Activated CD8-positive, alpha-beta memory T cell treated with anti-CD3 and anti-CD28 coated beads, Interleukin-2, amount 50 U/mL, for 48 hours (primary cell): ENCODE measurements around the gene FAM151B.
"Not testable (repeated sequence)": the region's sequence is repeated elsewhere in the genome, so short reads cannot be mapped to it uniquely, and the experiment has no call there.

ENCODE experiments used
- DNase-seq: peaks from one replicate; pipeline ENCODE4 v3.0.0-alpha.2; 2020

Gene FAM151B, protein sequence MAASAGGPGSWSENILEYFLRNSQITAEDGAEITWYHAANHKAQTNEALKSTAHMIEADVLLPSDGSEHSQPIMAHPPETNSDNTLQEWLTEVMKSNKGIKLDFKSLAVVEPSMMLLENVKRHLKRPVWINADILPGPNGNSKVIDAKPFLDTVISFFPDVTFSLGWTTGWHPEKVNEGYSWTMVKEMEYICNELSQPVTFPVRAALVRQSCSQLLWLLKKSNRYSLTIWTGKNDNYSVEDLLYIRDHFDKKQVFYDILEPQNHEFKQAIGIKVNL

DNA sequence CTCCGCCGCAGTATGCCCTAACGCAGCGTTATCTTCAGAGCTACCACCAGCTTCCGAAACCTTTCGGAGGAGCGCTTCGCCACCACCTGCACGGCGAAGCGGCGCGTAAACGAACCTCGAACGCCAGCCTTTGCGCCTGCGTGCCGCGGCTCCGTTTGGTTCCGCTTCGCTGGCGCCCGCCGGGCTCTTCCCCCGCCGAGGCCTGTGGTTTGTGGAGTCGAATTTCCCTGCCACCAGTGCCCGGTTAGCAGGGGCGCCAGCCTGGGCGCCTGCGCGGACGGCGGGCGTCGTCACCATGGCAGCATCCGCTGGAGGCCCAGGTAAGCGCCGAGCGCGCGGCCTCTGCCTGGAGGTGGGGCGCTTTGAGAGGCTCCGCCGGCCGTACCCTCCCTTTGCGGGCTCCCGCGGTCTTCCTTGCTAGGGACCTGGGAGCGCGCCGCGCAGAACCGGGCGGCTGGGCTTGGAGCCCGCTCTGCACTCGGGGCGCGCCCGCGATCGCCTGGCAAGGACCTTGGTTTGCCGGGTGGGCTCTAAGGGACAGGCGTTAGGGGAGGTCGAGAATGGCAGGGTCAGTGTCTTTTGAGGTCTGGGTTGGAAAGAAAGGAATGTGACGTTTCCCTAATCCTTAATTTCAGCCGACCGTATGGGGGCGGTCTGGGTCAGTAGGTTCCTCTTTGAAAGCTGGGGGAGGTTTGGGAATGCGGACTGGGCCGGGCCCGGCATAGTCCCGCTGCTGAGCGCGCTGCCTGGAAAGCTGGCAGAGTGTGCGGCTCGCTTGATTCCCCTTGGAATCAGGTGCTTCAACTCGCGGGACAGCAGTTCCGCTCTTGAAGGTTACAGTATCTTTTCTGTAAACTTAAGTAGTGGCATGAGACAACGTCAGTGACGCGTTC is at the start of gene FAM151B:
FAM151B (plus strand) TSS at position 272 of the 893 bp plus-strand sequence; CDS start at position 296, 24 bp downstream.
- DNase-seq = peak; percentile 84

DNA sequence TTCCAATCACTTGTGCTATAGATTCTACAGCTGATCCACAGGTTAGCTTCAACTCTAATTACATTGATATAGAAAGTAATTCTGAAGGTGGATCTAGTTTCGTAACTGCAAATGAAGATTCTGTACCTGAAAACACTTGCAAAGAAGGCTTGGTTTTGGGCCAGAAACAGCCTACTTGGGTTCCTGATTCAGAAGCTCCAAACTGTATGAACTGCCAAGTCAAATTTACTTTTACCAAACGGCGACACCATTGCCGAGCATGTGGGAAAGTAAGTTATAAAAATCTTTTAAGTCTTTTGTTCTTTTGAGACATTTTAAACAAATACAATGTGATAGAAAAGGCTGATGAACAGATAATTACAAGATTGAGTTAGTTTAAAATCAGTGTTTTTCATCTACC is 49.2 kb upstream of the FAM151B start:
- DNase-seq = no peak

DNA sequence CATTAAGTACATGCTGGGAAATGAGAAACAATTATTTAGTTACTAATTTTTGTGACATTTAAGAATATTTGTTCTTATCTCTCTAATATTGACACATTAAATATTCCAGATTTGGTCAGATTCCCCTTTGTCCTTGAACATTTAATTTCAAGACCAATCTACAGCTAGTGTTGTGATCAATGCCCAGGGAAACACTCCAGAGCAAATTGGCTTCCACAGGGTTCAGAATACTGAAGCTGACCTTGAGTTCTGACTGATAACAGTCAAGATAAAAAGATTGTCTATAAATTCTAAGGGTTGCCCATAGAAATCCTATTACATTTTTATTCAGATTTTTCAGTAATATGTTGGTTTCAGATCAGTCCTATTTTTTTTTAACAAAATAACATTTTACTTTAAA is 48.7 kb upstream of the FAM151B start:
- DNase-seq = no peak

DNA sequence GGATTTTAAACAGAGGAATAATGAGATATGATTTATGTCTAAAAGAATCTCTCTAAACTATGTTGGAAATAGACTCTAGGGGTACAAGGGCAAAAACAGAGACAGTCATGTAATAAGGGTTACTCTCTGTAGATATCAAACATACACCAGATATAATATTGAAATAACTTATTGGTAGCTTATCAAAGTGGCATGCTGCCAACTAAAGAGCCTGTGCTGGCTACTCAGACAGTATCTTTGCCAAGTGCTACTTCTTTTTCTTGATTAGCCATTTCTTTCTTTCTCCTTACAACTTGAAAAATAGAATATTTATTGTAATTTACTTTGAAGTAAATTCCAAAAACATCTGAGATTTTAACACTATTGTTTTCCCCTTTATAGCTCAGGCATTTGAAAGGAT is 45.2 kb upstream of the FAM151B start:
- DNase-seq = no peak

DNA sequence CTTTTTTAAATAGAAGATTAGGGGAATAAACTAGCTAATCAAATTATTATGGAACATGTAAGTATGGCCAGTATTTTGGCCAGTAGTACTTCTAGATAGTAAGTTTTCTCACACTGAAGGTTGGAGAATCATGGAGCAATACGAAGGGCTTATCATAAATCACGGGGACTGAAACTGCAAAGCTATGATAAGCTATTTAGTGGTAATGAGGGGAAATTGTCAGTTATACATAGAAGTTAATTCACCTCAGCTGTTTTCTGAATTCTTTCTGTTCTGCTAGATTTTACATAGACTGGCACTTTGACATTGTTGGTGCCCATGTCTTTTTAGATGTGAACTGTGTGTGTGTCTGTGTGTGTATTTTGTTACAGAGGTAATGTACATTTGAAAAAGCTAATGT is 34.5 kb upstream of the FAM151B start:
- no peak for DNase-seq

DNA sequence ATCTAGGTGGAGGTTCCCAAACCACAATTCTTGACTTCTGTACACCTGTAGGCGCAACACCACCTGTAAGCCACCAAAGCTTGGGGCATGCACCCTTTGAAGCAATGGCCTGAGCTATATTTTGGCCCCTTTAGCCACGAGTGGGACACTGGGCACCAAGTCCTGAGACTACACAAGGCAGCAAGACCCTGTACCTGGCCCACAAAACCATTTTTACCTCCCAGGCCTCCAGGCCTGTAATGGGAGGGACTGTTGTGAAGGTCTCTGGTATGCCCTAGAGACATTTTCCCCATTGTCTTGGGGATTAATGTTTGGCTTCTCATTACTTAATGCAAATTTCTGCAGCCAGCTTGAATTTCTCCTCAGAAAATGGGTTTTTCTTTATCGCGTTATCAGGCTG is 24.6 kb upstream of the FAM151B start:
- DNase-seq = no peak

DNA sequence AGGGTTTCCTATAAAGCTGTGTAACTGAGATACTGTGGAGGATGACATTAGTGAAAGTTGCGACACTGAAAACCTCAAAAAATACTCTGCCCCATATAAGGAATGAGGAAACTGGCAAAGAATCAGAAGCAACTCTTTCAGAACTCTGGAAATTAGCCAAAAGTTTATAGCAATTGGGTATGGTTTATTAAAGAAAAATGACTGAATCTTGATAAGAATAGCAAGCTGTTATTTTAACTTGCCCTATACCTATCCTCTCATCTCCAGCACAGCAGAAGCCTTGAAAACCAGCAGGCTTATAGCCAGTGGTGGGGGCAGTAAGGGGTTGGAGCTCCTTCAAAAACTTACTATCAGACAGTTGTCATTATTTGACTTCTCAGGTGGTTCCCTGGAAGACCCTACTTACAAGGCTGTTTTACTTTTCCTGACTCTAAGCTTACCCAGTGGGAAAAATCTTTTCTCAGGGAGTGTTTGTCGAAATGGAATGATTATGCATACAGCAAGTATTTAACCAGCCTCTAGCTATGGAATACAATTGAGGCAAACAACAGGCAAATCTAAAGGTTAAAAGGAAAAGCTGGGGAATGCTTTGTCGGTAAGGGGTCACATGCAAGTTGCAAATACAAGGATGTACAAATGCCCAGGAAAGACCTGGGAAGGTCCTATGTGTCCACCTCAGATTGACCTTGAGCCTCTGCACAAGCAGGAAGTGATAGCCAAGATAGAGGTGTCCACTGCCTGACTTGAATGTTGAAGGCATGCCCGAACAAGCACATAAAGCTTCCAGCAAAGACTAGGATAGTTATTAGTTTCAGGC is 21.0 kb upstream of the FAM151B start:
- DNase-seq = no peak

DNA sequence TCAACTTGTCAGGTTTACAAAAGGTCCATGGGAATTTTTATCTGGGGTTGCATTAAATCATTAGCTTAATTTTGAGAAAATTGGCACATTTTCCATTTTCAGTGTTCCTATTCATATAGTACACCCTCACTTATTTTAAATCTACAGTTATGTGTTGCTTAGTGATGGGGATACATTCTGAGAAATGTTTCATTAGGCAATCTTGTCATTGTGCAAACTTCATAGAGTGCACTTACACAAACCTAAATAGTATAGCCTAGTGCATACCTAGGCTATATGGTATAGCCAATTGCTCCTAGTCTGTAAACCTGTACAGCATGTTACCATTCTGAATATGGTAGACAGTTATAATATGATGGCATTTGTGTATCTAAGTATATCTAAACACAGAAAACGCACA is 19.8 kb upstream of the FAM151B start:
- DNase-seq = no peak

DNA sequence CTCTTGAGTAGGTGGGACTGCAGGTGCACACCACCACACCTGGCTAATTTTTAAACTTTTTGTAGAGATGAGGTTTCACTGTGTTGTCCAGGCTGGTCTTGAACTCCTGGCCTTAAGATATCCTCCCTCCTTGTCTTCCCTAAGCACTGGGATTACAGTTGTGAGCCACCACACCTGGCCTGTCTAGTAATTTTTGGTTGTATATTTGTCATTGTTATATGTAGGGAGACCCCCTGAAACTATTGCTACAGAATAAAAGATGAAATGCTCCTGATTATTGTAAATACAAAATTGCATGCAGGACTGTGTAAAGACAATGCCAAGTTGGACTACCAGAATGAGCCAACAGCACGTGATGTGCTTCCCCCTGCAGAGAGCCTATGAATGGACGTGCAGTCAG is 17.3 kb upstream of the FAM151B start:
- DNase-seq = not testable (repeated sequence)

DNA sequence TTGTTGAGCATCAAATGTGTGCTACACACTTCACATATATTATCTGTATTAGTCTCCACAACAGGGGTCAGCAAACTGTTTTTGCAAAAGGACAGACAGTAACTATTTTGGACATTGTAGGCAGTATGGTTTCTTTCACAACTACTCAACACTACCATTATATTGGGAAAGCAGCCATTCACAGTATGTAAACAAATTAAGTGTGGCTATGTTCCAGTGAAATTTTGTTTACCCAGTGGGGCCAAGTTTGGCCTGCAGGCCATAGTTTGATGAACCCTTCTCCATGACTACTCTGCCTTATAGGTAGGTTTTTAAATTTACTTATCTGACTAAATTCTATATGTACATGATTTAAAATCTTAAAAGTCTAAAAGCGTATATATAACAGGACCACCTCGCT is 13.0 kb upstream of the FAM151B start:
- DNase-seq = no peak

DNA sequence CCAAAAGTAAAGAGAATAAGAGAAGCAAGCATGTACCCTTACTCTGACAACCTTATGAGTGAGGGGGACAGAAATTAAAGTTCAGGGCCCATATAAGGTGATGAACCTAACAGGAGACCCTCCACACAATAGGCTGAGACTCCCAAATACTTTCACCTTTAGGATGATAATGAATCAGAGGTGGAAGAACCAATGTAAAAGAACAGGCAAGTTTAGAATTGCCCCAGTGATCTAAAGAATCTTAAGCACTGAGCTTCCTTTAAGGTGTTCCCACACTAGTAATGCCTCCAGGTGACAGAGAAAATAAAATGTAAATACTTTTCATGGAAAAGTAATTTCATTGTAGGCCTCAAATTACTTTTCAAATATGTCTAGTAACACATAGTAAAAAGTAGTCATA is 8.2 kb upstream of the FAM151B start:
- DNase-seq = no peak

DNA sequence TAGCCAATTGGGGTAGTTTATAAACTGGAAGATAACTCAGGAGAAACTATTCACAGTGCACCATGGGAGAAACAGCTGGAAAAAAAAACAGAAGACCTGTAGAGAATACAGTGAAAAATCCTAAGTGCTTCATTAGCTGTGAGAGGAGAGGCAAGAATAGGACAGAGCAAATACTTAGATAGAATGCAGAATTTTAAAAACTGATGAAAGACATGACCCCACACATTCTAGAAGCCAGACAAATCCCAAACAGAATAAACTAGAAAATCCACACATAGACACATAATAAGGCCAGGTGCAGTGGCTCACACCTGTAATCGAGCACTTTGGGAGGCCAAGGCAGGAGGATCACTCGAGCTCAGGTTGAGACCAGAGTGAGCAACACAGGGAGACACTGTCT is 7.5 kb upstream of the FAM151B start:
- no peak for DNase-seq

DNA sequence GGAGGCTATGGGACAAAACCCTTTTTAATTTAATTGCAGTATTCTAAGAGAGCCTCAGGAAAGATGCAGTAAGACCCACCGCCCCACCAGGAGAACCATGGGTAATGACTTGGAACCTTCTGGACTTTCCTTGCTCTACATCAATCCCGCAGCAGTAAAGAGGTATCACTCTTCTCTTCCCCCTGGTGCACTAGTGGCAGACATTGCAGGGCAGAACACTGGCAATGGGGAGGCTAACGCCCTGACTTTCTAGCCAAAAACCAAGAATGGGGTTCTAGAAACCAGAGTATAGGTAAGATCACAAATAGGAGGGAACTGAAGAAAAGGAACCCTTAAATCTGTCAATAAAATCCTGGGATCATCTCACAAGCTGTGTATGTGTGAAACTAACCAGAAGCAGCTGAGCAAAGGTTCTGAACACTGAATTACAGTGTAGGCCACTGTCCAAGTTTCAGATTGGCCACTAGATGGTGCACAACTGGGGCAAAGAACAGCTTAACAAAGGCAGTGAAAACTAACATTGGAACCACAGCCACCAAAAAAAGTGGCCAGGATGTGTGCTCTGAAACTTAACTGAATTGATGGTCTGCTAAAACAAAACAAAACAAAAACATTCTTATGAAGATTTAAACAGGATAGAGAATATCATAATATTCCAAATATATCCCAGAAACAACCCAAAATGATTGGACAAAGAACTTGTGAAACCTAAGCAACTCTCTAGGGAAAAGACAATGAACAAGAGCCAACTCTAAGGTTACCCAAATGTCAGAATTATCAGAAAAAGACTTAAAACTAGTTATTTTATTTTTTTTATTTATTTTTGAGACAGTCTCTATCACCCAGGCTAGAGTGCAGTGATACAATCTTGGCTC is 6.6 kb upstream of the FAM151B start:
- DNase-seq = no peak

DNA sequence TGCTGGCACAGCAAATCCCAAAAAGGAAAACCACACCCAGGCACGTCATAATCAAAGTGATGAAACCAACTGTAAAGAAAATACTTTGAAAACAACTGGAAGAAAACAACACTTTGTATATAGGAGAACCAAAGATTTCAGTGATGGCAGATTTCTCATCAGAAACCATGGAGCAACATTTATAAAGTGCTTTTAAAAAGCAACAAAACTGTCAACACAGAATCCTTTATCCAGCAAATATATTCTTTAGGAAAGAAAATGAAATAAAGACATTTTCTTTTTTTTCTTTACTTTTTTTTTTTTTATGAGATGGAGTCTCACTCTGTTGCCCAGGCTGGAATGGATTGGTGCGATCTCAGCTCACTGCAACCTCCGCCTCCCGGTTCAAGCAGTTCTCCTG is 5.3 kb upstream of the FAM151B start:
- DNase-seq = no peak

DNA sequence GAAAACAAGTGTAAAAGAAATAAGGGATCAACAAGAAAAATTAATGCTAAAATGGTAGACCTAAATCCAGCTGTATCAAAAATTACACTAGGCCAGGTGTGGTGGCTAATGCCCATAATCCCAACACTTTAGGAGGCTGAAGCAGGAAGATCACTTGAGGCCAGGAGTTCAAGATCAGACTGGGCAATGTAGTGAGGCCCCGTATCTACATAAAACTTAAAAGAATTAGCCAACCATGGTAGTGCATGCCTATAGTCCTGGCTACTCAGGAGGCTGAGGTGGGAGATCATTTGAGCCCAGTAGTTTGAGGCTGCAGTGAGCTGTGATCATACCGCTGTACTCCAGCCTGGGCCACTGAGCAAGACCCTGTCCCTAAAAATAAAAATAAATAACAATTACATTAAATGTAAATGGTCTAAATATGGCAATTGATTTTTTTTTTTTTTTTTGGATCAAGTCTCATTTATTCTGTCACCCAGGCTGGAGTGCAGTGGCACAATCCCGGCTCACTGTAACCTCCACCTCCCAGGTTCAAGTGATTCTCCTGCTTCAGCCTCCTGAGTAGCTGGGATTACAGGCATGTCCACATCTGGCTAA is 4.2 kb upstream of the FAM151B start:
- no peak for DNase-seq

DNA sequence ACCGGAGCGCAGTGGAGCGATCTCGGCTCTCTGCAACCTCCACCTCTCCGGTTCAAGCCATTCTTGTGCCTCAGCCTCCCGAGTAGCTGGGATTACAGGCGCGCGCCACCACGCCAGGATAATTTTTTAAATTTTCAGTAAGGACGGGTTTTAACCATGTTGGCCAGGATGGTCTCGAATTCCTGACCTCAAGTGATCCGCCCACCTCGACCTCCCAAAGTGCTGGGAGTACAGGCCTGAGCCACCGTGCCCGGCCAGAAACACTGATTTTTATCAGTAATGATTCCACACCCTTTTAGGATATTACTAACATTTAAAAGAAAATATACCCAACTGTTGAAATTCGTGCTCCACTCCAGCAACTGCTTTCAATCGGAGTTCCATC is 464 bp upstream of the FAM151B start:
- DNase-seq = no peak

DNA sequence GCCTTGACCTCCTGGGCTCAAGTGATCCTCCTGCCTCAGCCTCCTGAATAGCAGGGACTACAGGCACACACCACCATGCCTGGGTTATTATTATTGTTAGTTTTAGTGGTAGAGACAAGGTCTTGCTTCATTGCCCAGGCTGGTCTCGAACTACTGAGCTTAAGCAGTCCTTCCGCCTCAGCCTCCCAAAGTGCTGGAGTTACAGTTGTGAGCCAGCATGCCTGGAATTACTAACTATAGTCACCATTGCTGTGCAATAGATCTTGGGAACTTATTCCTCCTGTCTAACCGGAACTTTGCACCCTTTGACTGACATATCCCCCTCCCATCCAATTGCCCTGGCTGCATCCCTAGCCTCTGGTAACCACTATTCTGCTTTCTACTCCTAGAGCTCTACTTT is 3.4 kb downstream of the FAM151B start:
- no peak for DNase-seq

DNA sequence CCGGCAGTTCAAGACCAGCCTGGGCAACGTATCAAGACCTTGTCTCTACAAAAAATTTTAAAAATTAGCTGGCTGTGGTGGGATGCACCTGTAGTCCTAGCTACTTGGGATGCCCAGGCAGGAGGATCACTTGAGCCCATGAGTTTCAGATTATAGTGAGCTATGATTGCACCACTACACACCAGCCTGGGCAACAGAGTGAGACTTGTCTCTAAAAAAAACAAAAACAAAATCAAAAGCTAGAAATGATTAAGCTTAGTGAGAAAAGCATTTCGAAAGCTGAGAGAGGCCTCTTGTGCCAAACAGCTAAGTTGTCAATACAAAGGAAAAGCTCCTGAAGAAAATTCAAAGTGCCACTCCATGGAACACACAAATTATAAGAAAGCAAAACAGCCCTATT is 4.8 kb downstream of the FAM151B start:
- DNase-seq = no peak

DNA sequence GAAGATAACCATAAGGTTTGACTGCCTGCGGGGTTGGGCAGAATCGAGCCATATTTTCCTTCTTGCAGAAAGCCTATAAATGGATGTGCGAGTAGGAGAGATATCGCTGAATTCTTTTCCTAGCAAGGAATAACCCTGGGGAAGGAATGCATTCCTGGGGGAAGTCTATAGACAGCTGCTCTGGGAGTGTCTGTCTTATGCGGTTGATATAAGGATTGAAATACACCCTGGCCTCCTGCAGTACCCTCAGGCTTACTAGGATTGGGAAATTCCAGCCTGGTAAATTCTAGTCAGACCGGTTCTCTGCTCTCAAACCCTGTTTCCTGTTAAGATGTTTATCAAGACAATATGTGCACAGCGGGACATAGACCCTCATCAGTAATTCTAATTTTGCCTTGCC is 5.5 kb downstream of the FAM151B start:
- DNase-seq = not testable (repeated sequence)

DNA sequence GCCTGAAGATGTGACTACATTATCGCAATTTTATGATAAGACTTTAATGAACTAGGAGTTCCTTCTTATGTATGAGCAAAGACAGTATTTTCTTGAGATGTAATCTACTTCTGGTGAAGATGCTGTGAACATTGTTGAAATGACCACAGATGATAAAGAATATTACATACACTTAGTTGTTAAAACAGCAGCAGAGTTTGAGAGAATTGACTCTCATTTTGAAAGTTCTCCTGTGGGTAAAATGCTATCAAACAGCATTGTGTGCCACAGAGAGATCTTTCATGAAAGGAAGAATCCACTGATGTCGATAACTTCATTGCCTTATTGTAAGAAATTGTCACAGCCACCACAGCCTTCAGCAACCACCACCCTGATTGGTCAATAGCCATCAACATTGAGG is 8.0 kb downstream of the FAM151B start:
- DNase-seq = no peak

DNA sequence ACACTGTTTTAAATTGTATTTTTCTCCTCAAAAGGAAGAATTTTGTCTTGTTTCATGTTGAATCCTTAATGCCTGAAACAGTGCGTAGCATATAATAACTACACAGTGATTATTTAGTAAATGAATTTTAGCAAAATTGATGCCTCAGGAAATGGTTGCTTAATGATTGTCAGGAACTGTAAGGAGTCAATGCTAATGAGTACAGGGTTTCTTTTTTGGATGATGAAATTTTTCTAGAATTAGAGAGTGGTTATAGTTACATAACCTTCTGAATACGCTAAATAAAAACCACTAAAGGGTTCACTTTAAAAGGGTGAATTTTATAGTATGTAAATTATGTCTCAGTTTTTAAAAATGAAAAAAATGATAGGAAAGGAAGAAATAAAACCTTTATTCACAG is 14.9 kb downstream of the FAM151B start:
- DNase-seq = no peak

DNA sequence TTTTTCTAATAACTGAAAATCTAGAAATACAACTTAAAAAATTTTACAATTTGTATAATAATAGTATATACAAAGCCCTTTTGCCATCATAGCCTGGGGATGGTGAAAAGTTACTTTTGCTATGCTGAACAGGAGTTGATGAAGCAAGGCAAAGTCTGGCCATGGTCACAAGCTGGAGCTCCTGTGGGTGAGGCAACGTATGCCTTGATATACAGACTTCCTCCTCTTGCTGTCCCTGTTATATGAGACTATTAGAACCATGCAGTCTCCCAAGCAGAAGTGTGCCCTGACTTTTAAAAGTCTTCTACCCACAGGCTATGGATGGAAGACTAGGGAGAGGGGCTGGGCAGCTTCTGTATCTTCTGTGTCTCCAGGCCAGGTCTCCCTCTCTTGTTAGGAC is 15.7 kb downstream of the FAM151B start:
- DNase-seq = no peak
